ENCODE data around the gene APOLD1.
"Not testable (repeated sequence)": the region's sequence is repeated elsewhere in the genome, so short reads cannot be mapped to it uniquely, and the experiment has no call there.

Gene APOLD1

DNA sequence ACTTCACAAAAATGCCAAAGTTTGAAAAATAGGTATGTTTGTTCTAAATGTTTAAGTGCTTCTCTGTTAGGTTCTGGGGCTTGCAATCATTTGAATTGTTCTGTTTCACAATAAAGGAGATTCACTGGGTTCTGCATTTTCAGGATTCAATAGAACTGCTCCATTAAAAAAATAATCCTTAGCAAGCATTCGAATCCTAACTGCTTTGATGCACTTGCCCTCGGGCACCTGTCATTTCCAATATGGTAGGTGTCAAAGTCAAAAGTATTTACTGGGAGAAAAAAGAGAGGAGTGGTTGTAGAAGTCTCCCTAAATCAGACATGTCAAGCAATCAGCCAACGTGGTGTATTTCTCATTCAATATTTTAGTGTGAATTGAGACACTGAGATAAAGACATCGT is 5.5 kb downstream of the APOLD1 start:
- no peak overlapping the region for H3K27ac Mint-ChIP-seq (ENCODE audit: low read depth)

DNA sequence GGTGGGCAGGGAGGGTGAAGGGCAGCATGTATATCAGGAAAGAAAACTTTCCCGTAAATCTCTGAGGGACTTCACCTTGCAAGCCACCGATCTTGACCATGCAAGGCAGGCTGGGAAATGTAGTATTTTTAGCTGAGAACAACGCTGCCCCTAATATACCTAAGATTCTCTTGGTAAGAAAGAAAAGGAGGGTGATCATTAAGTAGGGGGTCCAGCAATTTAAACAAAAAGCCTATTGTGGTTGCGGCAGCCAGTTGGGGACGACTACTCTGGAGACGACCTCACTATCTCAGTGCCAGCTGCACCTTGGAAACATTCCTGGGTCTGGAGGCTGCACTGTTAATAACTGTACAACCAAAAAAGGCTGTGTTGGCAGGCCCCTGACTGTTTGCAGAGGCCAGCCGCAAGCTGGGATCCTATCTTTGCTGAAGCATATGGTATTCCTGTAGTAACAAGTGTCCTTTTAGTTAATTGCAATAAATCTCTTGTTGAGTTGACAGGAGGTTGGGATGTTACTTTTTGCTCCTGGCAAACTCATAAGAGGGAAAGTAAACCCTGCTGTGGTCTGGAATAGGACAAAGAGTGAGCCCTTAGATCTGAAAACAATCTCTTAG is 6.4 kb downstream of the APOLD1 start:
- Mint-ChIP-seq H3K27me3 (no peaks in the 10 kb centered on the region), H3K9me3 (no peaks in the 10 kb centered on the region), H3K36me3 (ENCODE audit: insufficient read depth) (no peaks in the 10 kb centered on the region), H3K27ac (ENCODE audit: low read depth) (no peak overlapping the region), H3K4me3 (no peak overlapping the region), H3K4me1 (peaks cover 16% of the 10 kb centered on the region)
- no peak for ATAC-seq (replicated peaks; ENCODE audit: extremely low read depth, poor library complexity, severe bottlenecking)
- no peak for DNase-seq (ENCODE audit: low spot score in 2 of 2)

More for the DNA sequence above, 5.5 kb downstream of the APOLD1 start:
- Mint-ChIP-seq H3K9me3 (no peaks in the 10 kb centered on the region), H3K4me1 (peaks cover 16% of the 10 kb centered on the region), H3K36me3 (ENCODE audit: insufficient read depth) (no peaks in the 10 kb centered on the region), H3K4me3 (no peak overlapping the region), H3K27me3 (no peaks in the 10 kb centered on the region)
- no peak for DNase-seq (ENCODE audit: low spot score in 2 of 2)
- ATAC-seq (replicated peaks; ENCODE audit: extremely low read depth, poor library complexity, severe bottlenecking) = no peak

DNA sequence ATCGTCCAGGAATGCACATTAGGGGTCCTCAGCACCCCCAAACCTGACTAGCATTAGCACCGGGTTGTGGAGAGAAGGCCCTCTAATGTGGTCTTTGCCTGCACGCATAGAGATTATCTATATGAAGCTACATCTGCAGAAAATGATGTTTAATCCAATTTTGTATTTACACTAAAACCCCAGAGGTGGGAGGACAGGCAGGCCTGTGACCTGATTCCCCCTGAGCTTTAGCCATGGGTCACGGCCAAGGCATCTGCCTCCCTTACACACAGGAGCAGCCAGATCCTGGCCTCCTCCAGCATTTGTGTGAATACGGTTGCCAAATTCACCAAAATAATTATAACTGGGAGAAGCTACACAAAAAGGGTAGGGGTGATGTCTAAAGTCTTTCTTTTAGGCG is 7.0 kb downstream of the APOLD1 start:
- Mint-ChIP-seq H3K9me3 (no peaks in the 10 kb centered on the region), H3K4me3 (no peak overlapping the region), H3K4me1 (peaks cover 14% of the 10 kb centered on the region), H3K36me3 (ENCODE audit: insufficient read depth) (no peaks in the 10 kb centered on the region), H3K27ac (ENCODE audit: low read depth) (no peak overlapping the region), H3K27me3 (no peaks in the 10 kb centered on the region)
- no peak for ATAC-seq (replicated peaks; ENCODE audit: extremely low read depth, poor library complexity, severe bottlenecking)
- DNase-seq (ENCODE audit: low spot score in 2 of 2) = no peak

DNA sequence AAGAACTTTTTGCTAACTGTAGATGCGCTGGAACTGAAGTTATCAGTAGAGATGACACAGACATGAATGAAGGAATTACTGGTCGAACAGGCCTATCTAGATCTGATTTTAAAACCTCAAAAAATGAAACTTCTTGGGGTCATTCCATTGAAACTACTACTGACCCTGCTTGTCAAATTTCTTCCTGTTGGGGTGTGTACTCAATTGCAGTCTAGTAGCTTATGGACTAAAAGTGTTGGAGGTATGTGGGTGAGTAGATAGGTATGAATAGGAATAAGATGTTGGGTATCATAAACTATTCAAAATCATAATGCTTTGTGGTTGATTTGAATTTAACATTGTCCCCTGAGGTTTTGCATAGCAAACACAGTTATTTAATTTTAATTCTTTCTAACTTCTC is 9.2 kb downstream of the APOLD1 start:
- no peak overlapping the region for H3K27ac Mint-ChIP-seq (ENCODE audit: low read depth)
- no peak for ATAC-seq (replicated peaks; ENCODE audit: extremely low read depth, poor library complexity, severe bottlenecking)

DNA sequence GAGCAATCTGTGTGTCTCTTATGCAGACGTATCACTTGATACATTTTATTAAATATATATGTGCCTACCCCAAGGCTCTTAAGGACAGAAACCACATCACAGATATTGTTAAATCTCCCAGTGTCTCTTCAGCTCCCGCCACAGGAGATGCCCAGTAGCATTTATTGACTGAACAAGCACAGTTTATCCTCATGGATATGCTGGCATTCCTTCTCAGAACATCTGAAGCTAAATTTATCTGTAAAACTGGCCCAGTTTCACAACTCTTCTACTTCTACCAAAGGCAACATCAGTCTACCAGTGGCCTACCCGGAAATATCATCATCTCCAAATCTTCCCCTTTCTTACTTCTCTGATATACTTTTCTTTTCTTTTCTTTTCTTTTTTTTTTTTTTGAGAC is 10.7 kb downstream of the APOLD1 start:
- Mint-ChIP-seq H3K9me3 (no peaks in the 10 kb centered on the region), H3K4me3 (no peak overlapping the region), H3K4me1 (no peaks in the 10 kb centered on the region), H3K36me3 (ENCODE audit: insufficient read depth) (no peaks in the 10 kb centered on the region), H3K27ac (ENCODE audit: low read depth) (no peak overlapping the region), H3K27me3 (no peaks in the 10 kb centered on the region)
- no peak for DNase-seq (ENCODE audit: low spot score in 2 of 2)
- no peak for ATAC-seq (replicated peaks; ENCODE audit: extremely low read depth, poor library complexity, severe bottlenecking)

More for the DNA sequence above, 9.2 kb downstream of the APOLD1 start:
- DNase-seq (ENCODE audit: low spot score in 2 of 2) = no peak
- H3K4me1 Mint-ChIP-seq = no peaks in the 10 kb centered on the region
- no peaks in the 10 kb centered on the region for H3K27me3 Mint-ChIP-seq
- H3K36me3 Mint-ChIP-seq (ENCODE audit: insufficient read depth) = no peaks in the 10 kb centered on the region
- H3K4me3 Mint-ChIP-seq = no peak overlapping the region
- H3K9me3 Mint-ChIP-seq = no peaks in the 10 kb centered on the region

DNA sequence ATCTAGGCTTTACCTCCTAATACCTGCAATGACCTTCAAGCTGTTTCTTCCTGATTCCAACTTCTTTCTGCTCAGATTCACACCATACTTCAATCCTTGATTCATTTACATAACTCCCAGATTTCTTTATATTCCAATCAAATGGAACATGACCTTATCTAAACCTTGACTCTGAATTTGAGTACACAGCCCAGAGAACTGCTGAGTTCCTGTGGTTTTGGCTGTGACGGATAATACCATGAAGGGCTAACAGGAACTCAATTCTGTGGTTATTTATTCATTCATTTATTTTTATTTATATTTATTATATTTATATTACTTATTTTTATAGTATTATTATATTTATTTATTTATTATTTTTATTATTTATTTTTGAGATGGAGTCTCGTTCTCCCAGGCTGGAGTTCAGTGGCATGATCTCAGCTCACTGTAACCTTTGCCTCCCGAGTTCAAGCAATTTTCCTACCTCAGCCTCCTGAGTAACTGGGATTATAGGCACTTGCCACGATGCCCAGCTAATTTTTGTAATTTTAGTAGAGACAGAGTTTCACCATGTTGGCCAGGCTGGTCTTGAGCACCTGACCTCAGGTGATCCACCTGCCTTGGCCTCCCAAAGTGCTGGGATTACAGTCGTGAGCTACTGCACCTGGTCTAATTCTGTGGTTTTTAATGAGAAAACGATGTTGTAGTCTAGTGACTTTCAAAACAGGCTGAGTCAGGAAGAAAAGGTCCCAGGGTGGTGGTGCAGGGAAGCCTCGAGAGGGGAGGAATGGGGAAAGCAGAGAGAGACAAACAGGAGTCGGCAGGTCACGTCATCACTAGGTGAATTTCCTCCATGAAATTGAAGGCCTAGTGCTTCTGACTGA is 11.7 kb downstream of the APOLD1 start:
- DNase-seq (ENCODE audit: low spot score in 2 of 2) (no peak), ATAC-seq (replicated peaks; ENCODE audit: extremely low read depth, poor library complexity, severe bottlenecking) (no peak)
- no peaks in the 10 kb centered on the region for H3K27me3 Mint-ChIP-seq
- H3K27ac Mint-ChIP-seq (ENCODE audit: low read depth) = peak overlapping the region; percentile 54
- no peak overlapping the region for H3K4me3 Mint-ChIP-seq
- H3K36me3 Mint-ChIP-seq (ENCODE audit: insufficient read depth) = no peaks in the 10 kb centered on the region
- no peaks in the 10 kb centered on the region for H3K9me3 Mint-ChIP-seq
- peaks cover 3% of the 10 kb centered on the region for H3K4me1 Mint-ChIP-seq

DNA sequence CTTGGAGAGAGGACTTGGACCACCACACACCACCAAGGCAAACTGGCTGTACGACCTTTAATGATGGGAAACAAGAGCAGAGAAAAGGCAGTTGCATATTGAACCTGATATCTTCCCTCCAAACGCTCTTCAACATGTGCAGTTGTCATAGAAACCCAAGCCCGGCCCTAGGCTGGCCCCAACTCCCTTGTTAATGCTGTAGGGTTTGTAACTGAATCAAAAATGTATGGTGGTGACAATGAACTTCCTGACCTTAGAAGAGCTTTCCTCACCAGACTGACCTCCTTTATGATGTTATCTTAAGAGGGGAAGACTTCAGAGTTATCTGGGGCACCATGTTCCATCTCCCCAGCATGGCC is 12.3 kb downstream of the APOLD1 start:
- no peak for ATAC-seq (replicated peaks; ENCODE audit: extremely low read depth, poor library complexity, severe bottlenecking)
- no peak overlapping the region for H3K4me3 Mint-ChIP-seq
- no peak for DNase-seq (ENCODE audit: low spot score in 2 of 2)
- H3K36me3 Mint-ChIP-seq (ENCODE audit: insufficient read depth) = no peaks in the 10 kb centered on the region
- peaks cover 7% of the 10 kb centered on the region for H3K4me1 Mint-ChIP-seq
- H3K9me3 Mint-ChIP-seq = no peaks in the 10 kb centered on the region
- H3K27ac Mint-ChIP-seq (ENCODE audit: low read depth) = peak overlapping the region; percentile 54
- H3K27me3 Mint-ChIP-seq = no peaks in the 10 kb centered on the region

DNA sequence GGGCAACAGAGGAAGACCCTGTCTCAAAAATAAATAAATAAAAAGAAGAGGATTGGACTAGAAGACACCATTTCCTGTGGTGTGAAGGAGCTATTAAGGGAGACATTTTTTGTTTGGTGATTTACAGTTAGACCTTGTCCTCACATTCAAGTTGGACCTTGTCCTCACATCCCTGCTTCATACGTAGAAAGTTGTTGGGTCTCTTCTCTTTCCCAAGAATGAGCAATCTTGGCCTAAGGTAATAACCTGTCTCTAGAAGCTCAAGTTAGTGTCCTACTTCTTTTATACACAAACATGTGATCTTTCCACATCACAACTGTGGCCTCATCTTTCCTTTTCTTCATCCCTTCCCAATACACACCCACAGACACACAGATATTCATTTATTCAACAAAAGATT is 13.0 kb downstream of the APOLD1 start:
- Mint-ChIP-seq H3K9me3 (no peaks in the 10 kb centered on the region), H3K4me3 (no peak overlapping the region), H3K36me3 (ENCODE audit: insufficient read depth) (no peaks in the 10 kb centered on the region), H3K27me3 (no peaks in the 10 kb centered on the region), H3K27ac (ENCODE audit: low read depth) (no peak overlapping the region), H3K4me1 (peaks cover 12% of the 10 kb centered on the region)
- ATAC-seq (replicated peaks; ENCODE audit: extremely low read depth, poor library complexity, severe bottlenecking) (no peak), DNase-seq (ENCODE audit: low spot score in 2 of 2) (no peak)

DNA sequence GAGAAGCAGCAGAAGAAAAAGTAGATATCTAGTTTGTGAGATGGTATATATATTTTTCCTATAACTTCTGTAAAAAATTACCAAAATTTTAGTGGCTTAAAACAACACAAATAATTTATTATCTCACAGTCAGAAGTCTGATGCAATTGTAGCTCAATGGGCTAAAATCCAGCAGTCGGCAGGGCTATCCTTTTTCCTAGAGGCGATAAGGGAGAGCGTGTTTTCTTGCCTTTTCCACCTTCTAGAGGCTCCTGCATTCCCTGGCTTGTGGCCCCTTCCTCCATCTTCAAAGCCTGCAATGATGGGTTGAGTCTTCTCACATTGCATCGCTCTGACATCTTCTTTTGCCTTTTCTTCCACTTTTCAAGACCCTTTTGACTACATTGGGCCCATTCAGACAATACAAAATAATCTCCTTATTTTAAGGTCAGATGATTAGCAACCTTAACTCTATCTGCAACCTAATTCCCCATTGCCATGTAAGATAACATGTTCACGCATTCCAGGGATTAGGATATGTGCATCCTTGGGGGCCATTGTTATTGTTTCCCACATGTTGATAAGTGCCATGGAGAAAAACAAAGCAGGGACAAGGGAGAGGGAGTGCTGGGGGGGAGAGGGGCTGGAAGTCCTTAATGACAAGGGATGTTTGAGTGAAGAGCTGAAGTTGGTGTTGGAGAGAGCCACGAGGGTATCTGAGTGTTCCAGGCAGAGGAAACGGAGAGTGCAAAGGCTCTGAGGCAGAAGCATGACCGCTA is 13.9 kb downstream of the APOLD1 start:
- H3K4me1 Mint-ChIP-seq = peaks cover 12% of the 10 kb centered on the region
- H3K27me3 Mint-ChIP-seq = no peaks in the 10 kb centered on the region
- H3K9me3 Mint-ChIP-seq = no peaks in the 10 kb centered on the region
- no peaks in the 10 kb centered on the region for H3K36me3 Mint-ChIP-seq (ENCODE audit: insufficient read depth)
- H3K4me3 Mint-ChIP-seq = no peak overlapping the region
- H3K27ac Mint-ChIP-seq (ENCODE audit: low read depth) = no peak overlapping the region
- ATAC-seq (replicated peaks; ENCODE audit: extremely low read depth, poor library complexity, severe bottlenecking) (no peak), DNase-seq (ENCODE audit: low spot score in 2 of 2) (no peak)

DNA sequence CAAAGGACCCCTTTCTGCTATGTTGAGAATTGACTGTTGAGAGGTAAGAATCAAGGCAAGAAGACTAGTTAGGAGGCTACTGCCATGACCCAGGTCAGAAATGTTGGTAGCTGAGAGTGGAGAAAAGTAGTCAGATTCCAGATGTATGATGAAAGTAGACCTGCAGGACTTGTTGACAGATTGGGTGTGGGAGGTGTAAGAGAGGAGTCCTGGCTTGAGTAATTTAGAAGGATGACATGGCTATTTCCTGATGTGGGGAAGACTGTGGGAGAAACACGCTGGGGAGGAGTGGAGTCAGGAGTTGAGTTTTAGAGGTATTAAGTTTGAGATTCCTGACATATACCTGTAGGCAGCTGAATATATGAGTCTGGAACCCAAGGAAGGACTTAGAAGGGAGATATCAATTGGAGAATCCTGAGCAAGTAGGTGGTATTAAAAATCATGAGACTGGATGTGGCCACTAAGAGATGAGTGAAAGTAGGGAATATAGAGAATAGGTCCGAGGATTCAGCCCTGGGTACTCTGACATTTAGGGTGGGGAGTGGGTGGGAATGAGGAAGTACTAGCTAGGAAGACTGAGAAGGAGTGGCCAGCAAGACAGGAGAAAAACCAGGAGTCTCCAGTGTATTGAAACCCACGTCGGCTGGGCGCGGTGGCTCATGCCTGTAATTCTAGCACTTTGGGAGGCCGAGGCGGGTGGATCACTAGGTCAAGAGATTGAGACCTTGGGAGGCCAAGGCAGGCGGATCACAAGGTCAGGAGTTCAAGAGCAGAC is 15.1 kb downstream of the APOLD1 start:
- no peaks in the 10 kb centered on the region for H3K36me3 Mint-ChIP-seq (ENCODE audit: insufficient read depth)
- H3K4me3 Mint-ChIP-seq = no peak overlapping the region
- no peaks in the 10 kb centered on the region for H3K27me3 Mint-ChIP-seq
- H3K4me1 Mint-ChIP-seq = peaks cover 12% of the 10 kb centered on the region
- H3K9me3 Mint-ChIP-seq = no peaks in the 10 kb centered on the region
- H3K27ac Mint-ChIP-seq (ENCODE audit: low read depth) = no peak overlapping the region
- no peak for DNase-seq (ENCODE audit: low spot score in 2 of 2)
- ATAC-seq (replicated peaks; ENCODE audit: extremely low read depth, poor library complexity, severe bottlenecking) = no peak

DNA sequence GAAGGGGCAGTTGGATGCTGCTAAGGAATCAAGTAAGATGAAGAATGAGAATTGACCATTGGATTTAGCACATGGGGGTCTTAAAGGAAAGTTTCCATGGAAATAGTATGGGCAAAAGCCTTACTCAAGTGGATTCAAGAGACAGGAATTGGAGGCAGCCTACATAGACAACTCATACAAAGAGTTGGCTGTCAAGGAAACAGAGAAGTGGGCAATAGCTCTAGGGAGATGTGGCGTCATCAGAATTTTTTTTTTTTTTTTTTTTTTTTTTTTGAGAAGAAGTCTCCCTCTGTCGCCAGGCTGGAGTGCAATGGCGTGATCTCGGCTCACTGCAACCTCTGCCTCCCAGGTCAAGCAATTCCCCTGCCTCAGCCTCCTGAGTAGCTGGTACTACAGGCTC is 16.2 kb downstream of the APOLD1 start:
- H3K36me3 Mint-ChIP-seq (ENCODE audit: insufficient read depth); DNase-seq (ENCODE audit: low spot score in 2 of 2); H3K27ac Mint-ChIP-seq (ENCODE audit: low read depth); H3K9me3 Mint-ChIP-seq; H3K4me3 Mint-ChIP-seq; H3K27me3 Mint-ChIP-seq; ATAC-seq (replicated peaks; ENCODE audit: extremely low read depth, poor library complexity, severe bottlenecking): not testable (repeated sequence)
- peaks cover 18% of the 10 kb centered on the region for H3K4me1 Mint-ChIP-seq

DNA sequence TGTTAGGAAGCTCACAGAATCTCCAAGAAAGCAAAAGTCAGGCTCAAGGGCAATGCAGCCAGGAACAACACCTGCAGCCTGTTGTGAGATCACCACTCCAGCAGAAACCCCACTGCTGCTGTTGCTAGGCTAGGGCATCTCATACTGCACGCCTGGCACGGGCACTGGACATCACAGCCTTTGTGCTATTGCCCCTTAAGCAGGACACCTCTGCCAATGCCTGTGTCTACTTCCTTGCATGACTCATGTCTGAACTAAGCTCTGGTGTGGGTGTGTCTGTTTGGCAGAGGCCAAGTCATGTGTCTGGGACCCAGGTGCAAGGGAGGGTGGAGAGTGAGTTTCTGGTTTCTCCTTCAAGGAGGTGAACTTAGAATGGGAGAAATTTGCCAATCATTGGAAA is 17.7 kb downstream of the APOLD1 start:
- no peak for ATAC-seq (replicated peaks; ENCODE audit: extremely low read depth, poor library complexity, severe bottlenecking)
- Mint-ChIP-seq H3K4me1 (peaks cover 30% of the 10 kb centered on the region), H3K36me3 (ENCODE audit: insufficient read depth) (peaks cover 5% of the 10 kb centered on the region), H3K27ac (ENCODE audit: low read depth) (no peak overlapping the region), H3K27me3 (no peaks in the 10 kb centered on the region), H3K9me3 (no peaks in the 10 kb centered on the region), H3K4me3 (no peak overlapping the region)
- no peak for DNase-seq (ENCODE audit: low spot score in 2 of 2)

All from central memory CD8-positive, alpha-beta T cell (primary cell).